Neural cell (in vitro differentiated cells): ENCODE measurements around the gene C13orf46. TPM values are rescaled to one million over a fixed set of nuclear protein-coding genes. Genes with fewer than 3 reads are reported as not detected.

ENCODE experiments used
- H2AFZ ChIP-seq: fragments of 200-600, 300-800 bp; sonication (generic), shearing (Covaris generic); 2 replicates; pipeline ENCODE4 v1.6.0; 2014; ENCODE audit warnings: low read depth, mild to moderate bottlenecking, antibody characterized with exemption, low read length, moderate library complexity
- H3F3A ChIP-seq: fragments of 200-600 bp; shearing (Covaris generic); 2 replicates; pipeline ENCODE4 v1.6.1; 2016; ENCODE audit warnings: mild to moderate bottlenecking, moderate library complexity, mixed read lengths, antibody characterized with exemption, low read length; ENCODE audit not compliant: insufficient read depth, poor library complexity, severe bottlenecking
- H3K27ac ChIP-seq: fragments of 200-600, 300-800 bp; sonication (generic), shearing (Covaris generic); 2 replicates; pipeline ENCODE4 v1.5.1; 2014; ENCODE audit warnings: mild to moderate bottlenecking, low read length, moderate library complexity
- H3K27me3 ChIP-seq: fragments of 300-800, 200-600 bp; sonication (generic), shearing (Covaris generic); 2 replicates; pipeline ENCODE4 v1.6.0; 2014; ENCODE audit warnings: mild to moderate bottlenecking, low read depth, low read length, moderate library complexity; ENCODE audit not compliant: insufficient read depth
- H3K36me3 ChIP-seq: fragments of 300-800, 200-600 bp; sonication (generic), shearing (Covaris generic); 2 replicates; pipeline ENCODE4 v1.5.1; 2014; ENCODE audit warnings: mild to moderate bottlenecking, antibody characterized with exemption, low read length, moderate library complexity; ENCODE audit not compliant: insufficient read depth
- H3K4me2 ChIP-seq: fragments of 300-800, 200-600 bp; sonication (generic), shearing (Covaris generic); 2 replicates; pipeline ENCODE4 v1.6.0; 2014; ENCODE audit warnings: mild to moderate bottlenecking, low read length
- H3K4me3 ChIP-seq: fragments of 300-800, 200-600 bp; sonication (generic), shearing (Covaris generic); 2 replicates; pipeline ENCODE4 v1.5.1; 2014; ENCODE audit warnings: mild to moderate bottlenecking, low read length, moderate library complexity
- H3K79me2 ChIP-seq: fragments of 200-600 bp; shearing (Covaris generic); replicated peaks from 2 replicates; pipeline ENCODE4 v1.6.0; 2014; ENCODE audit warnings: mild to moderate bottlenecking, low read length, moderate library complexity; ENCODE audit not compliant: insufficient read depth
- H3K9ac ChIP-seq: fragments of 300-800, 200-600 bp; sonication (generic), shearing (Covaris generic); 2 replicates; pipeline ENCODE4 v1.6.1; 2016; ENCODE audit warnings: mild to moderate bottlenecking, low read length, mixed read lengths
- H3K9me2 ChIP-seq: fragments of 200-600 bp; shearing (Covaris generic); 2 replicates; pipeline ENCODE4 v1.6.1; 2016; ENCODE audit warnings: mild to moderate bottlenecking, low read length, mixed read lengths; ENCODE audit not compliant: insufficient read depth
- H3K9me3 ChIP-seq: fragments of 200-600, 300-800 bp; sonication (generic), shearing (Covaris generic); 2 replicates; pipeline ENCODE4 v1.6.1; 2016; ENCODE audit warnings: mild to moderate bottlenecking, mixed run types, low read length, moderate library complexity, mixed read lengths
- H4K20me1 ChIP-seq: fragments of 200-600 bp; shearing (Covaris generic); 2 replicates; pipeline ENCODE4 v1.6.1; 2016; ENCODE audit warnings: mild to moderate bottlenecking, mixed run types; ENCODE audit not compliant: insufficient read depth
- EP300 ChIP-seq: fragments of 450-650 bp; conservative IDR thresholded peaks from 2 replicates; pipeline ENCODE4 v1.6.1; 2014; ENCODE audit warnings: antibody characterized with exemption, mild to moderate bottlenecking, moderate library complexity; ENCODE audit not compliant: poor library complexity, severe bottlenecking
- EZH2 ChIP-seq: fragments of 200-600, 300-800 bp; shearing (Covaris generic), sonication (generic); IDR thresholded peaks from 2 replicates; pipeline ENCODE4 v1.6.1; 2014; ENCODE audit warnings: antibody characterized with exemption, low read length, borderline replicate concordance, mild to moderate bottlenecking; ENCODE audit not compliant: insufficient read depth, poor library complexity, severe bottlenecking
- MXI1 ChIP-seq: fragments of 450-650 bp; conservative IDR thresholded peaks from 2 replicates; pipeline ENCODE4 v1.6.1; 2014; ENCODE audit warnings: antibody characterized with exemption, mild to moderate bottlenecking; ENCODE audit not compliant: poor library complexity, severe bottlenecking
- POLR2AphosphoS5 ChIP-seq: IDR thresholded peaks from 2 replicates; pipeline ENCODE4 v1.6.1; 2012
- RAD21 ChIP-seq: fragments of 450-650 bp; conservative IDR thresholded peaks from 2 replicates; pipeline ENCODE4 v1.6.1; 2014; ENCODE audit warnings: antibody characterized with exemption, mild to moderate bottlenecking, moderate library complexity
- SMC3 ChIP-seq: fragments of 450-650 bp; conservative IDR thresholded peaks from 2 replicates; pipeline ENCODE4 v1.6.1; 2014; ENCODE audit warnings: antibody characterized with exemption, mild to moderate bottlenecking, moderate library complexity; ENCODE audit not compliant: poor library complexity
- TAF1 ChIP-seq: IDR thresholded peaks from 2 replicates; pipeline ENCODE4 v1.6.1; 2012; ENCODE audit warnings: low read depth
- polyA plus RNA-seq: library from polyadenylated mRNA; depleted of rRNA; stranded (reverse); fragments of >200 nt; gene quantifications from 2 replicates; pipeline ENCODE4 v1.2.3, GENCODE V29; 2014
- TF ChIP-seq, protein P1 (sequence below): fragments of 450-650 bp; IDR thresholded peaks from 2 replicates; pipeline ENCODE4 v1.5.1; 2014; ENCODE audit warnings: antibody characterized with exemption, mild to moderate bottlenecking, moderate library complexity; ENCODE audit not compliant: poor library complexity, severe bottlenecking
- TF ChIP-seq, protein P2 (sequence below): IDR thresholded peaks from 2 replicates; pipeline ENCODE4 v1.6.1; 2012; ENCODE audit warnings: borderline replicate concordance

The C13orf46 gene
- polyA plus RNA-seq, 1 donor from 2014 or later = not detected

DNA sequence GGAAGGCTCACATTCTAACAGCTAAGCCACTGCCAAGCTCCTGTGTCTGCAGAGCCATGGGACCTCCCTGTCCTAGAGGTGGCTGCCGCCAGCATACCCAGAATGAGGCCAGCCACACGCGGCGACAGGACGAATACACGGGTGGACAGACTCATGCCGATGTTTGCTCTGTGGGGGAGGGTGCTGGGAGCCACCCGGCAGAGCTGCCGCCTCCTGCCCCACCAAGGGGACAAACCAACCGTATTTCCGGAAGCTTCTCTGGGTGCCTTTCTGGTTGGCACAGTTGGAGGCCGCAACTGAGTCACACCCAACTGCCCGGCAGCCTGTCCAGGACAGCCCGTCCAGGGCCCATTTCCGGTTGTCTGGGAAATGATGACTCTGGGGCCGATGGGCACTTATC lies 20.3 kb downstream of the C13orf46 start:
- H3K4me2 ChIP-seq = no peak overlapping the region
- H2AFZ ChIP-seq = no peak overlapping the region
- no peaks in the 10 kb centered on the region for H4K20me1 ChIP-seq
- H3K27ac ChIP-seq = no peak overlapping the region
- H3K27me3 ChIP-seq = no peaks in the 10 kb centered on the region
- H3K9me2 ChIP-seq = no peaks in the 10 kb centered on the region
- H3K9me3 ChIP-seq = no peaks in the 10 kb centered on the region
- H3K9ac ChIP-seq = no peak overlapping the region
- H3F3A ChIP-seq = no peaks in the 10 kb centered on the region
- no peaks in the 10 kb centered on the region for H3K79me2 ChIP-seq
- TF ChIP-seq, protein P1, sequence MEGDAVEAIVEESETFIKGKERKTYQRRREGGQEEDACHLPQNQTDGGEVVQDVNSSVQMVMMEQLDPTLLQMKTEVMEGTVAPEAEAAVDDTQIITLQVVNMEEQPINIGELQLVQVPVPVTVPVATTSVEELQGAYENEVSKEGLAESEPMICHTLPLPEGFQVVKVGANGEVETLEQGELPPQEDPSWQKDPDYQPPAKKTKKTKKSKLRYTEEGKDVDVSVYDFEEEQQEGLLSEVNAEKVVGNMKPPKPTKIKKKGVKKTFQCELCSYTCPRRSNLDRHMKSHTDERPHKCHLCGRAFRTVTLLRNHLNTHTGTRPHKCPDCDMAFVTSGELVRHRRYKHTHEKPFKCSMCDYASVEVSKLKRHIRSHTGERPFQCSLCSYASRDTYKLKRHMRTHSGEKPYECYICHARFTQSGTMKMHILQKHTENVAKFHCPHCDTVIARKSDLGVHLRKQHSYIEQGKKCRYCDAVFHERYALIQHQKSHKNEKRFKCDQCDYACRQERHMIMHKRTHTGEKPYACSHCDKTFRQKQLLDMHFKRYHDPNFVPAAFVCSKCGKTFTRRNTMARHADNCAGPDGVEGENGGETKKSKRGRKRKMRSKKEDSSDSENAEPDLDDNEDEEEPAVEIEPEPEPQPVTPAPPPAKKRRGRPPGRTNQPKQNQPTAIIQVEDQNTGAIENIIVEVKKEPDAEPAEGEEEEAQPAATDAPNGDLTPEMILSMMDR = no peak
- TF ChIP-seq EZH2 = no peak
- no peak for TF ChIP-seq RAD21
- TF ChIP-seq EP300 = no peak
- TF ChIP-seq TAF1 = no peak
- TF ChIP-seq, protein P2, sequence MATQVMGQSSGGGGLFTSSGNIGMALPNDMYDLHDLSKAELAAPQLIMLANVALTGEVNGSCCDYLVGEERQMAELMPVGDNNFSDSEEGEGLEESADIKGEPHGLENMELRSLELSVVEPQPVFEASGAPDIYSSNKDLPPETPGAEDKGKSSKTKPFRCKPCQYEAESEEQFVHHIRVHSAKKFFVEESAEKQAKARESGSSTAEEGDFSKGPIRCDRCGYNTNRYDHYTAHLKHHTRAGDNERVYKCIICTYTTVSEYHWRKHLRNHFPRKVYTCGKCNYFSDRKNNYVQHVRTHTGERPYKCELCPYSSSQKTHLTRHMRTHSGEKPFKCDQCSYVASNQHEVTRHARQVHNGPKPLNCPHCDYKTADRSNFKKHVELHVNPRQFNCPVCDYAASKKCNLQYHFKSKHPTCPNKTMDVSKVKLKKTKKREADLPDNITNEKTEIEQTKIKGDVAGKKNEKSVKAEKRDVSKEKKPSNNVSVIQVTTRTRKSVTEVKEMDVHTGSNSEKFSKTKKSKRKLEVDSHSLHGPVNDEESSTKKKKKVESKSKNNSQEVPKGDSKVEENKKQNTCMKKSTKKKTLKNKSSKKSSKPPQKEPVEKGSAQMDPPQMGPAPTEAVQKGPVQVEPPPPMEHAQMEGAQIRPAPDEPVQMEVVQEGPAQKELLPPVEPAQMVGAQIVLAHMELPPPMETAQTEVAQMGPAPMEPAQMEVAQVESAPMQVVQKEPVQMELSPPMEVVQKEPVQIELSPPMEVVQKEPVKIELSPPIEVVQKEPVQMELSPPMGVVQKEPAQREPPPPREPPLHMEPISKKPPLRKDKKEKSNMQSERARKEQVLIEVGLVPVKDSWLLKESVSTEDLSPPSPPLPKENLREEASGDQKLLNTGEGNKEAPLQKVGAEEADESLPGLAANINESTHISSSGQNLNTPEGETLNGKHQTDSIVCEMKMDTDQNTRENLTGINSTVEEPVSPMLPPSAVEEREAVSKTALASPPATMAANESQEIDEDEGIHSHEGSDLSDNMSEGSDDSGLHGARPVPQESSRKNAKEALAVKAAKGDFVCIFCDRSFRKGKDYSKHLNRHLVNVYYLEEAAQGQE = no peak
- no peak for TF ChIP-seq SMC3
- no peak for TF ChIP-seq POLR2AphosphoS5
- TF ChIP-seq MXI1 = no peak
- H3K36me3 ChIP-seq = no peaks in the 10 kb centered on the region
- no peak overlapping the region for H3K4me3 ChIP-seq

DNA sequence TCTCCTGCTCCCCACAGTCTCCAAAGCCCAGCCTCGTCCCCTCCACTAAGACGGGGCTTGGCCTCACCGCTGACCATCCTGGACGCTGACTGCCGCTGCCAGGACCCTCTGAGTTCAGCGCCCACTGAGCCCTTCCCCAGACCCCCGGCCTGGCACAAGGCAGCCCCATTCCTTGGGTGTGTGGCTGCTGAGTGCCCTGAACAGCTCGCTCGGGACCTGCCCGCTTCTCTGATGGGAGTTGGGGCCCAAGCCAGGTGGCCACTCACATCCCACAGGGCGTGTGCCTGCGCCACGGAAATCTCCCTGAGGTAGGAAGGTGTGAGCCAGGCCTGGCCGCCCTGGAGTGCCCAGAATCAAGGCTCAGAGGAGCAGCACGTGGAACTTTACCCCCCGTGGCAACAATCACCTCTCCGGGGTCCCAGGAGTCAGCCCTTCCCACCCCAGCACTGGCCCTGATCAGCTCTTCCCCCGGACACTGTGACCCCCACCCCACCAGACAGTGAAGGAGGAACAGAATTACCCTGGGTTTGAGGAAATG lies 20.8 kb downstream of the C13orf46 start:
- Histone ChIP-seq H3K79me2 (no peaks in the 10 kb centered on the region), H3K9ac (no peak overlapping the region), H3K36me3 (no peaks in the 10 kb centered on the region), H3K27ac (no peak overlapping the region), H3K9me3 (no peaks in the 10 kb centered on the region), H3K4me2 (no peak overlapping the region), H4K20me1 (no peaks in the 10 kb centered on the region), H2AFZ (no peak overlapping the region), H3K9me2 (no peaks in the 10 kb centered on the region), H3K4me3 (no peak overlapping the region), H3F3A (no peaks in the 10 kb centered on the region), H3K27me3 (no peaks in the 10 kb centered on the region)
- TF ChIP-seq, protein P2 = no peak
- TF ChIP-seq MXI1 (no peak), EZH2 (no peak), SMC3 (no peak), RAD21 (no peak)
- TF ChIP-seq, protein P1 = no peak
